GM23338 (cell line): ENCODE data around the gene RGS16. TPM values are rescaled to one million over a fixed set of nuclear protein-coding genes. Genes with fewer than 3 reads are reported as not detected.

ENCODE experiments used
- ATAC-seq: fragments of 200-7000 bp; cut with Tn5 transposase; 3 replicates; pipeline ENCODE4 v1.9.1; 2020
- DNase-seq: peaks from one replicate; pipeline ENCODE4 v3.0.0-alpha.2; 2015; ENCODE audit warnings: low spot score
- H2AFZ ChIP-seq: fragments of 200-600 bp; sonication (generic); 2 replicates; pipeline ENCODE4 v1.8.0; 2016; ENCODE audit warnings: antibody characterized with exemption, mild to moderate bottlenecking, moderate library complexity
- H3F3A ChIP-seq: fragments of 200-600 bp; sonication (generic); replicated peaks from 2 replicates; pipeline ENCODE4 v1.8.0; 2017; ENCODE audit warnings: antibody characterized with exemption, mixed run types, low read depth
- H3K27ac ChIP-seq: fragments of 200-600 bp; sonication (generic); 2 replicates; pipeline ENCODE4 v1.6.1; 2016; ENCODE audit warnings: low read depth
- H3K27me3 ChIP-seq: fragments of 200-600 bp; sonication (generic); 2 replicates; pipeline ENCODE4 v1.8.0; 2016; ENCODE audit warnings: mild to moderate bottlenecking, mixed run types, moderate library complexity; ENCODE audit not compliant: insufficient read depth
- H3K36me3 ChIP-seq: fragments of 200-600 bp; sonication (generic); 2 replicates; pipeline ENCODE4 v1.8.0; 2016; ENCODE audit warnings: mild to moderate bottlenecking; ENCODE audit not compliant: insufficient read depth
- H3K4me1 ChIP-seq: fragments of 200-600 bp; sonication (generic); 2 replicates; pipeline ENCODE4 v1.8.0; 2016; ENCODE audit warnings: mild to moderate bottlenecking, moderate library complexity; ENCODE audit not compliant: insufficient read depth
- H3K4me2 ChIP-seq: fragments of 200-600 bp; sonication (generic); 2 replicates; pipeline ENCODE4 v1.7.1; 2017; ENCODE audit warnings: mixed run types
- H3K4me3 ChIP-seq: fragments of 200-600 bp; sonication (generic); 2 replicates; pipeline ENCODE4 v1.6.1; 2016; ENCODE audit warnings: mixed run types
- H3K79me2 ChIP-seq: fragments of 200-600 bp; sonication (generic); replicated peaks from 2 replicates; pipeline ENCODE4 v1.8.0; 2017; ENCODE audit warnings: mild to moderate bottlenecking; ENCODE audit not compliant: insufficient read depth
- H3K9me2 ChIP-seq: fragments of 200-600 bp; sonication (generic); 2 replicates; pipeline ENCODE4 v1.8.0; 2017; ENCODE audit not compliant: insufficient read depth
- H4K20me1 ChIP-seq: fragments of 200-600 bp; sonication (generic); replicated peaks from 2 replicates; pipeline ENCODE4 v1.8.0; 2017; ENCODE audit warnings: mild to moderate bottlenecking; ENCODE audit not compliant: insufficient read depth
- H3K27ac Mint-ChIP-seq: 2 replicates; pipeline ENCODE4 v1.8.0; 2020; ENCODE audit warnings: inconsistent platforms, mild to moderate bottlenecking, moderate library complexity, mixed read lengths
- H3K27me3 Mint-ChIP-seq: 3 replicates; pipeline ENCODE4 v1.8.0; 2022; ENCODE audit warnings: low read depth, mild to moderate bottlenecking, moderate library complexity, mixed read lengths, inconsistent platforms; ENCODE audit not compliant: insufficient read depth, poor library complexity
- H3K36me3 Mint-ChIP-seq: 3 replicates; pipeline ENCODE4 v1.8.0; 2021; ENCODE audit warnings: low read depth, mild to moderate bottlenecking, inconsistent platforms, moderate library complexity, mixed read lengths
- H3K4me1 Mint-ChIP-seq: 3 replicates; pipeline ENCODE4 v1.8.0; 2020; ENCODE audit warnings: mild to moderate bottlenecking, inconsistent platforms, mixed read lengths
- H3K4me3 Mint-ChIP-seq: 3 replicates; pipeline ENCODE4 v1.8.0; 2021; ENCODE audit warnings: moderate library complexity, mild to moderate bottlenecking, inconsistent platforms, mixed read lengths
- H3K9me3 Mint-ChIP-seq: 3 replicates; pipeline ENCODE4 v1.8.0; 2020; ENCODE audit warnings: moderate library complexity, mild to moderate bottlenecking, inconsistent platforms, mixed read lengths
- CREB1 ChIP-seq: fragments of 250-450 bp; sonication (Bioruptor Pico); IDR thresholded peaks from 2 replicates; pipeline ENCODE4 v1.5.0; 2020; ENCODE audit warnings: low read depth, mild to moderate bottlenecking, moderate library complexity
- CTCF ChIP-seq, 2 experiments: fragments of 200-600 bp in 1 of 2; sonication (generic) in 1 of 2; conservative IDR thresholded peaks; 2 replicates each; pipeline versions ENCODE4 v1.5.1 to v1.6.1; 2016 to 2017; ENCODE audit warnings: antibody characterized with exemption in 2 of 2, low read depth in 2 of 2, mild to moderate bottlenecking in 2 of 2, moderate library complexity in 1 of 2
- ETS1 ChIP-seq: IDR thresholded peaks from 2 replicates; pipeline ENCODE4 v1.6.1; 2016; ENCODE audit warnings: antibody characterized with exemption
- EZH2 ChIP-seq: fragments of 200-600 bp; sonication (generic); IDR thresholded peaks from one replicate; pipeline ENCODE4 v1.8.0; 2017; ENCODE audit warnings: antibody characterized with exemption, mild to moderate bottlenecking, low read depth; ENCODE audit not compliant: unreplicated experiment
- EZH2phosphoT487 ChIP-seq: fragments of 200-600 bp; sonication (generic); IDR thresholded peaks from one replicate; pipeline ENCODE4 v1.8.1; 2018; ENCODE audit warnings: antibody characterized with exemption; ENCODE audit not compliant: unreplicated experiment
- JUNB ChIP-seq: IDR thresholded peaks from one replicate; pipeline ENCODE4 v1.6.1; 2016; ENCODE audit warnings: antibody characterized with exemption; ENCODE audit not compliant: unreplicated experiment
- NANOG ChIP-seq: IDR thresholded peaks from 2 replicates; pipeline ENCODE4 v1.6.1; 2016; ENCODE audit warnings: antibody characterized with exemption, borderline replicate concordance
- POLR2AphosphoS5 ChIP-seq: IDR thresholded peaks from 2 replicates; pipeline ENCODE4 v1.6.1; 2016; ENCODE audit warnings: antibody characterized with exemption, low read depth
- REST ChIP-seq: IDR thresholded peaks from one replicate; pipeline ENCODE4 v1.6.1; 2018; ENCODE audit warnings: antibody characterized with exemption; ENCODE audit not compliant: unreplicated experiment
- STAT1 ChIP-seq: IDR thresholded peaks from one replicate; pipeline ENCODE4 v1.6.1; 2016; ENCODE audit warnings: antibody characterized with exemption; ENCODE audit not compliant: unreplicated experiment
- ZNF114 ChIP-seq: fragments of 250-450 bp; sonication (Bioruptor Pico); IDR thresholded peaks from 2 replicates; pipeline ENCODE4 v1.5.0; 2020; ENCODE audit warnings: mild to moderate bottlenecking, moderate library complexity
- ZNF331 ChIP-seq: fragments of 250-450 bp; sonication (Bioruptor Pico); IDR thresholded peaks from 2 replicates; pipeline ENCODE4 v1.5.0; 2020; ENCODE audit warnings: low read depth, mild to moderate bottlenecking, moderate library complexity
- ZNF462 ChIP-seq: fragments of 250-450 bp; sonication (Bioruptor Pico); IDR thresholded peaks from 2 replicates; pipeline ENCODE4 v1.5.0; 2020; ENCODE audit warnings: mild to moderate bottlenecking, moderate library complexity
- polyA plus RNA-seq: library from polyadenylated mRNA; unstranded; fragments of >200 nt; fragmentation: Nextera tagmentation; extraction: Ambion mirVana; gene quantifications from 2 replicates; pipeline ENCODE4 v1.2.1, GENCODE V29; 2016
- total RNA-seq: library from RNA; depleted of rRNA; stranded (reverse); fragments of >200 nt; shearing (Covaris generic); gene quantifications from 2 replicates; pipeline ENCODE4 v1.2.3, GENCODE V29; 2014

RGS16 gene
- total and polyA plus RNA-seq, 2 experiments from 2014 or later = 15.4 to 31.6 TPM

- TF ChIP-seq NANOG = no peak
Observed at GRCh38 chr1:182652933-182653332, 48.7 kb upstream of the RGS16 start (continued).

- Histone ChIP-seq H3K4me3 (no peak overlapping the region), H3K27me3 (no peaks in the 10 kb centered on the region), H3K9me2 (peaks cover 4% of the 10 kb centered on the region; the same call in 1 of the 2 replicates), H3F3A (no peaks in the 10 kb centered on the region), H2AFZ (no peak overlapping the region), H3K4me2 (no peak overlapping the region), H3K36me3 (no peaks in the 10 kb centered on the region), H3K79me2 (no peaks in the 10 kb centered on the region), H4K20me1 (no peaks in the 10 kb centered on the region), H3K27ac (no peak overlapping the region), H3K4me1 (no peaks in the 10 kb centered on the region)
- Mint-ChIP-seq H3K27ac (no peak overlapping the region), H3K9me3 (no peaks in the 10 kb centered on the region), H3K27me3 (no peaks in the 10 kb centered on the region), H3K4me3 (no peak overlapping the region), H3K36me3 (no peaks in the 10 kb centered on the region), H3K4me1 (no peaks in the 10 kb centered on the region; the same call in 2 of the 3 replicates)
- TF ChIP-seq REST = no peak
- no peak for TF ChIP-seq STAT1
- no peak for TF ChIP-seq EZH2phosphoT487
- TF ChIP-seq CREB1 (CRISPR knock-in tag) = no peak
- TF ChIP-seq NANOG = no peak
- TF ChIP-seq ZNF114 (CRISPR knock-in tag) = no peak
- no peak for TF ChIP-seq ZNF462
- TF ChIP-seq POLR2AphosphoS5 = no peak
- TF ChIP-seq CTCF (conservative IDR thresholded peaks at IDR 0.05; ENCODE audit: low read depth in 2 of 2) = no peak
- TF ChIP-seq EZH2 = no peak
- TF ChIP-seq ZNF331 (CRISPR knock-in tag) = no peak
- no peak for TF ChIP-seq ETS1
- no peak for TF ChIP-seq JUNB
- no peak for DNase-seq
- ATAC-seq = no peak
Observed at GRCh38 chr1:182651339-182651724, 47.1 kb upstream of the RGS16 start.
